Erythroblast (primary cell): ENCODE measurements around the gene FUS.

Experiments
- DNase-seq, 2 experiments: peaks; one replicate each; lab custom pipeline; 2025; lab: John Stamatoyannopoulos, UW
- GATA1 ChIP-seq: IDR thresholded peaks from 2 replicates; pipeline ENCODE4 v1.6.1; 2011; ENCODE audit warnings: low read depth, mild to moderate bottlenecking, control low read depth, low read length, moderate library complexity
- POLR2A ChIP-seq: IDR thresholded peaks from 2 replicates; pipeline ENCODE4 v1.6.1; 2011; ENCODE audit warnings: mild to moderate bottlenecking, low read length

FUS gene

GRCh38 chr16:31238041-31238440 is 58.1 kb downstream of the FUS start:
- no peak for TF ChIP-seq POLR2A
- no peak for TF ChIP-seq GATA1
- no peak for DNase-seq
